ENCODE data around the gene DCAF11. TPM values are rescaled to one million over a fixed set of nuclear protein-coding genes. Genes with fewer than 3 reads are reported as not detected.

DCAF11 gene
- total and polyA plus RNA-seq, 2 of the 8 experiments (the other 6 are each of a cell fraction or from before 2014, with no cell fraction given) = 60.4 to 63.6 TPM

GRCh38 chr14:24132061-24132685 lies 17.6 kb downstream of the DCAF11 start (continued):
- no peak for TF ChIP-seq CBX8 (IDR thresholded peaks at IDR 0.05; ENCODE audit: borderline replicate concordance, low read depth, low read length)
- no peak for TF ChIP-seq SP1 (IDR thresholded peaks at IDR 0.05; ENCODE audit: low read depth, low read length)
- no peak for TF ChIP-seq ASH2L (IDR thresholded peaks at IDR 0.05; ENCODE audit: low read length)
- TF ChIP-seq FOSL1 (IDR thresholded peaks at IDR 0.05; ENCODE audit: insufficient read depth, low read depth, low read length) = no peak
- TF ChIP-seq CHD1 (IDR thresholded peaks at IDR 0.05; ENCODE audit: low read depth, low read length) = no peak
- TF ChIP-seq CHD2 (IDR thresholded peaks at IDR 0.05; ENCODE audit: low read length) = no peak
- TF ChIP-seq JUN (IDR thresholded peaks at IDR 0.05; ENCODE audit: low read depth, low read length) = no peak
- no peak for TF ChIP-seq BCL11A (IDR thresholded peaks at IDR 0.05; ENCODE audit: low read depth in 2 of 2, low read length in 2 of 2)
- no peak for TF ChIP-seq TEAD4 (IDR thresholded peaks at IDR 0.05; ENCODE audit: low read depth, low read length)
- TF ChIP-seq BRCA1 (IDR thresholded peaks at IDR 0.05; ENCODE audit: low read depth, low read length) = no peak
- TF ChIP-seq EGR1 (IDR thresholded peaks at IDR 0.05; ENCODE audit: borderline replicate concordance, low read depth, low read length) = no peak

Measured in H1 (cell line).